NB4 (cell line): ENCODE results near the gene KCNIP2.

Experiments
- POLR2A ChIP-seq: IDR thresholded peaks from 2 replicates; pipeline ENCODE4 v1.6.1; 2011; ENCODE audit warnings: mild to moderate bottlenecking; ENCODE audit not compliant: insufficient read length; ENCODE audit errors: extremely low read depth
- TF ChIP-seq, protein P1 (sequence below): IDR thresholded peaks from one replicate; pipeline ENCODE4 v1.5.1; 2012; ENCODE audit warnings: low read depth, low read length

GRCh38 chr10:101793526-101793925 lies 50.1 kb downstream of the KCNIP2 start:
- no peak for TF ChIP-seq POLR2A
- TF ChIP-seq, protein P1, sequence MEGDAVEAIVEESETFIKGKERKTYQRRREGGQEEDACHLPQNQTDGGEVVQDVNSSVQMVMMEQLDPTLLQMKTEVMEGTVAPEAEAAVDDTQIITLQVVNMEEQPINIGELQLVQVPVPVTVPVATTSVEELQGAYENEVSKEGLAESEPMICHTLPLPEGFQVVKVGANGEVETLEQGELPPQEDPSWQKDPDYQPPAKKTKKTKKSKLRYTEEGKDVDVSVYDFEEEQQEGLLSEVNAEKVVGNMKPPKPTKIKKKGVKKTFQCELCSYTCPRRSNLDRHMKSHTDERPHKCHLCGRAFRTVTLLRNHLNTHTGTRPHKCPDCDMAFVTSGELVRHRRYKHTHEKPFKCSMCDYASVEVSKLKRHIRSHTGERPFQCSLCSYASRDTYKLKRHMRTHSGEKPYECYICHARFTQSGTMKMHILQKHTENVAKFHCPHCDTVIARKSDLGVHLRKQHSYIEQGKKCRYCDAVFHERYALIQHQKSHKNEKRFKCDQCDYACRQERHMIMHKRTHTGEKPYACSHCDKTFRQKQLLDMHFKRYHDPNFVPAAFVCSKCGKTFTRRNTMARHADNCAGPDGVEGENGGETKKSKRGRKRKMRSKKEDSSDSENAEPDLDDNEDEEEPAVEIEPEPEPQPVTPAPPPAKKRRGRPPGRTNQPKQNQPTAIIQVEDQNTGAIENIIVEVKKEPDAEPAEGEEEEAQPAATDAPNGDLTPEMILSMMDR, result no peak
